Neural cell (in vitro differentiated cells): ENCODE results near the gene PER2.

Source experiments
- EP300 ChIP-seq: fragments of 450-650 bp; conservative IDR thresholded peaks from 2 replicates; pipeline ENCODE4 v1.6.1; 2014; ENCODE audit warnings: antibody characterized with exemption, mild to moderate bottlenecking, moderate library complexity; ENCODE audit not compliant: poor library complexity, severe bottlenecking
- EZH2 ChIP-seq: fragments of 200-600, 300-800 bp; shearing (Covaris generic), sonication (generic); IDR thresholded peaks from 2 replicates; pipeline ENCODE4 v1.6.1; 2014; ENCODE audit warnings: antibody characterized with exemption, low read length, borderline replicate concordance, mild to moderate bottlenecking; ENCODE audit not compliant: insufficient read depth, poor library complexity, severe bottlenecking
- SMC3 ChIP-seq: fragments of 450-650 bp; conservative IDR thresholded peaks from 2 replicates; pipeline ENCODE4 v1.6.1; 2014; ENCODE audit warnings: antibody characterized with exemption, mild to moderate bottlenecking, moderate library complexity; ENCODE audit not compliant: poor library complexity
- TAF1 ChIP-seq: IDR thresholded peaks from 2 replicates; pipeline ENCODE4 v1.6.1; 2012; ENCODE audit warnings: low read depth
- TF ChIP-seq, protein P1 (sequence below): fragments of 450-650 bp; IDR thresholded peaks from 2 replicates; pipeline ENCODE4 v1.5.1; 2014; ENCODE audit warnings: antibody characterized with exemption, mild to moderate bottlenecking, moderate library complexity; ENCODE audit not compliant: poor library complexity, severe bottlenecking

- TF ChIP-seq, protein P1, sequence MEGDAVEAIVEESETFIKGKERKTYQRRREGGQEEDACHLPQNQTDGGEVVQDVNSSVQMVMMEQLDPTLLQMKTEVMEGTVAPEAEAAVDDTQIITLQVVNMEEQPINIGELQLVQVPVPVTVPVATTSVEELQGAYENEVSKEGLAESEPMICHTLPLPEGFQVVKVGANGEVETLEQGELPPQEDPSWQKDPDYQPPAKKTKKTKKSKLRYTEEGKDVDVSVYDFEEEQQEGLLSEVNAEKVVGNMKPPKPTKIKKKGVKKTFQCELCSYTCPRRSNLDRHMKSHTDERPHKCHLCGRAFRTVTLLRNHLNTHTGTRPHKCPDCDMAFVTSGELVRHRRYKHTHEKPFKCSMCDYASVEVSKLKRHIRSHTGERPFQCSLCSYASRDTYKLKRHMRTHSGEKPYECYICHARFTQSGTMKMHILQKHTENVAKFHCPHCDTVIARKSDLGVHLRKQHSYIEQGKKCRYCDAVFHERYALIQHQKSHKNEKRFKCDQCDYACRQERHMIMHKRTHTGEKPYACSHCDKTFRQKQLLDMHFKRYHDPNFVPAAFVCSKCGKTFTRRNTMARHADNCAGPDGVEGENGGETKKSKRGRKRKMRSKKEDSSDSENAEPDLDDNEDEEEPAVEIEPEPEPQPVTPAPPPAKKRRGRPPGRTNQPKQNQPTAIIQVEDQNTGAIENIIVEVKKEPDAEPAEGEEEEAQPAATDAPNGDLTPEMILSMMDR, result no peak
- TF ChIP-seq EZH2 (no peak), SMC3 (no peak), EP300 (no peak), TAF1 (no peak)
These were observed 6.5 kb downstream of the PER2 start for GRCh38 chr2:238281826-238282480.
